Neural cell (in vitro differentiated cells): ENCODE data around the gene BAG5.

Experiments used
- EP300 ChIP-seq: fragments of 450-650 bp; conservative IDR thresholded peaks from 2 replicates; pipeline ENCODE4 v1.6.1; 2014; ENCODE audit warnings: antibody characterized with exemption, mild to moderate bottlenecking, moderate library complexity; ENCODE audit not compliant: poor library complexity, severe bottlenecking
- EZH2 ChIP-seq: fragments of 200-600, 300-800 bp; shearing (Covaris generic), sonication (generic); IDR thresholded peaks from 2 replicates; pipeline ENCODE4 v1.6.1; 2014; ENCODE audit warnings: antibody characterized with exemption, low read length, borderline replicate concordance, mild to moderate bottlenecking; ENCODE audit not compliant: insufficient read depth, poor library complexity, severe bottlenecking
- MXI1 ChIP-seq: fragments of 450-650 bp; conservative IDR thresholded peaks from 2 replicates; pipeline ENCODE4 v1.6.1; 2014; ENCODE audit warnings: antibody characterized with exemption, mild to moderate bottlenecking; ENCODE audit not compliant: poor library complexity, severe bottlenecking
- POLR2AphosphoS5 ChIP-seq: IDR thresholded peaks from 2 replicates; pipeline ENCODE4 v1.6.1; 2012
- RAD21 ChIP-seq: fragments of 450-650 bp; conservative IDR thresholded peaks from 2 replicates; pipeline ENCODE4 v1.6.1; 2014; ENCODE audit warnings: antibody characterized with exemption, mild to moderate bottlenecking, moderate library complexity
- SMC3 ChIP-seq: fragments of 450-650 bp; conservative IDR thresholded peaks from 2 replicates; pipeline ENCODE4 v1.6.1; 2014; ENCODE audit warnings: antibody characterized with exemption, mild to moderate bottlenecking, moderate library complexity; ENCODE audit not compliant: poor library complexity
- TAF1 ChIP-seq: IDR thresholded peaks from 2 replicates; pipeline ENCODE4 v1.6.1; 2012; ENCODE audit warnings: low read depth
- TF ChIP-seq, protein P1 (sequence below): fragments of 450-650 bp; IDR thresholded peaks from 2 replicates; pipeline ENCODE4 v1.5.1; 2014; ENCODE audit warnings: antibody characterized with exemption, mild to moderate bottlenecking, moderate library complexity; ENCODE audit not compliant: poor library complexity, severe bottlenecking
- TF ChIP-seq, protein P2 (sequence below): IDR thresholded peaks from 2 replicates; pipeline ENCODE4 v1.6.1; 2012; ENCODE audit warnings: borderline replicate concordance

DNA sequence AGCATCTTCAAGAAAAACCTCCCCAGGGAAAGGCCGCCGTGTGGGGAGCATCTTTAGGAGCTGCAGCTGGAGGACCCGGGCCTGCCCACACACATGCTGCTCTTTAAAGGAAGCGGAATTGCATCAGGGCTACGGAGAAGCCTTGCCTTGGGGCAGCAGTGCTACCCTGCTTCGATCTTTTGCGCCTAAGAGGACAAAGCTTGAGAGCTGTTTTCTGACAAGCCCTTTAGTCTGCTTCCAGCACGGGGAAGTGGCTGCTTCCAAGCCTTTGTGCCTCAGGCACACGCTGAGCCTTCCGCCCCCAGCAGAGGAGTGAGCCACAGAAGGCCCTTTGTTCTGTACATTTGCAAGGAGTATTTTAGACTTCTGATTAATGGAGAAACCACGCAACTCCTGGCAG lies 31.8 kb upstream of the BAG5 start:
- TF ChIP-seq SMC3 (no peak), TAF1 (no peak), EZH2 (no peak), POLR2AphosphoS5 (no peak), EP300 (no peak), RAD21 (peak; percentile 9), MXI1 (no peak)
- TF ChIP-seq, protein P1, sequence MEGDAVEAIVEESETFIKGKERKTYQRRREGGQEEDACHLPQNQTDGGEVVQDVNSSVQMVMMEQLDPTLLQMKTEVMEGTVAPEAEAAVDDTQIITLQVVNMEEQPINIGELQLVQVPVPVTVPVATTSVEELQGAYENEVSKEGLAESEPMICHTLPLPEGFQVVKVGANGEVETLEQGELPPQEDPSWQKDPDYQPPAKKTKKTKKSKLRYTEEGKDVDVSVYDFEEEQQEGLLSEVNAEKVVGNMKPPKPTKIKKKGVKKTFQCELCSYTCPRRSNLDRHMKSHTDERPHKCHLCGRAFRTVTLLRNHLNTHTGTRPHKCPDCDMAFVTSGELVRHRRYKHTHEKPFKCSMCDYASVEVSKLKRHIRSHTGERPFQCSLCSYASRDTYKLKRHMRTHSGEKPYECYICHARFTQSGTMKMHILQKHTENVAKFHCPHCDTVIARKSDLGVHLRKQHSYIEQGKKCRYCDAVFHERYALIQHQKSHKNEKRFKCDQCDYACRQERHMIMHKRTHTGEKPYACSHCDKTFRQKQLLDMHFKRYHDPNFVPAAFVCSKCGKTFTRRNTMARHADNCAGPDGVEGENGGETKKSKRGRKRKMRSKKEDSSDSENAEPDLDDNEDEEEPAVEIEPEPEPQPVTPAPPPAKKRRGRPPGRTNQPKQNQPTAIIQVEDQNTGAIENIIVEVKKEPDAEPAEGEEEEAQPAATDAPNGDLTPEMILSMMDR: no peak
- TF ChIP-seq, protein P2, sequence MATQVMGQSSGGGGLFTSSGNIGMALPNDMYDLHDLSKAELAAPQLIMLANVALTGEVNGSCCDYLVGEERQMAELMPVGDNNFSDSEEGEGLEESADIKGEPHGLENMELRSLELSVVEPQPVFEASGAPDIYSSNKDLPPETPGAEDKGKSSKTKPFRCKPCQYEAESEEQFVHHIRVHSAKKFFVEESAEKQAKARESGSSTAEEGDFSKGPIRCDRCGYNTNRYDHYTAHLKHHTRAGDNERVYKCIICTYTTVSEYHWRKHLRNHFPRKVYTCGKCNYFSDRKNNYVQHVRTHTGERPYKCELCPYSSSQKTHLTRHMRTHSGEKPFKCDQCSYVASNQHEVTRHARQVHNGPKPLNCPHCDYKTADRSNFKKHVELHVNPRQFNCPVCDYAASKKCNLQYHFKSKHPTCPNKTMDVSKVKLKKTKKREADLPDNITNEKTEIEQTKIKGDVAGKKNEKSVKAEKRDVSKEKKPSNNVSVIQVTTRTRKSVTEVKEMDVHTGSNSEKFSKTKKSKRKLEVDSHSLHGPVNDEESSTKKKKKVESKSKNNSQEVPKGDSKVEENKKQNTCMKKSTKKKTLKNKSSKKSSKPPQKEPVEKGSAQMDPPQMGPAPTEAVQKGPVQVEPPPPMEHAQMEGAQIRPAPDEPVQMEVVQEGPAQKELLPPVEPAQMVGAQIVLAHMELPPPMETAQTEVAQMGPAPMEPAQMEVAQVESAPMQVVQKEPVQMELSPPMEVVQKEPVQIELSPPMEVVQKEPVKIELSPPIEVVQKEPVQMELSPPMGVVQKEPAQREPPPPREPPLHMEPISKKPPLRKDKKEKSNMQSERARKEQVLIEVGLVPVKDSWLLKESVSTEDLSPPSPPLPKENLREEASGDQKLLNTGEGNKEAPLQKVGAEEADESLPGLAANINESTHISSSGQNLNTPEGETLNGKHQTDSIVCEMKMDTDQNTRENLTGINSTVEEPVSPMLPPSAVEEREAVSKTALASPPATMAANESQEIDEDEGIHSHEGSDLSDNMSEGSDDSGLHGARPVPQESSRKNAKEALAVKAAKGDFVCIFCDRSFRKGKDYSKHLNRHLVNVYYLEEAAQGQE: no peak
